GM12892 (cell line): ENCODE measurements around the gene MYH1.

Source experiments
- DNase-seq: peaks from one replicate; pipeline ENCODE4 v3.0.0; 2011; ENCODE audit not compliant: insufficient read length
- FAIRE-seq: peaks from 2 replicates; lab custom pipeline; 2011; peaks lifted over from hg19 to GRCh38; lab: Jason Lieb, UNC
- POLR2A ChIP-seq: IDR thresholded peaks from 2 replicates; pipeline ENCODE4 v1.6.1; 2011; ENCODE audit warnings: low read depth, low read length, control low read depth
- POLR2AphosphoS5 ChIP-seq: IDR thresholded peaks from 2 replicates; pipeline ENCODE4 v1.6.1; 2011; ENCODE audit warnings: low read depth, low read length, control low read depth
- TAF1 ChIP-seq: IDR thresholded peaks from 2 replicates; pipeline ENCODE4 v1.6.1; 2011; ENCODE audit warnings: low read depth, mild to moderate bottlenecking, control low read depth, low read length, borderline replicate concordance

MYH1 gene

GRCh38 chr17:10463402-10463801 lies 54.9 kb downstream of the MYH1 start:
- DNase-seq (no peak), FAIRE-seq (no peak)
- TF ChIP-seq TAF1: no peak
- no peak for TF ChIP-seq POLR2AphosphoS5

DNA sequence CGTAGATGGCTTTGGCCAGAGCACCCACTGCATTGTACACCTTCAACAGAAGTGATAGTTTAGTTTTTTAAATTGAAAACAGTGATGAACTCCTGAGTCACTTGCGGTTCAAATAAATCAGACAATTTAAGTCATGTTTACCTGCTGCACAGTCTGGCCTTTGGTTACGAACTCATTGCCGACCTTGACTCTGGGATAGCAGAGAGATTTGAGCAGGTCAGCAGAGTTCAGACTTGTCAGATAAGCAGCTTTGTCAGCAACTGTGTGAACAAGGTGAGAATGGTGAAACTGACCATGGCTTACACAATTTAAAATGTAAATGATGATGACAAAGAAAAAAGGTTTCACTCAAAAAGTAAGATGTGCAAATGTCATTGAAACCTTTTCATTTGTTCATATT lies 58.3 kb downstream of the MYH1 start:
- FAIRE-seq: no peak
- DNase-seq: no peak
- TF ChIP-seq TAF1: no peak
- TF ChIP-seq POLR2A: no peak
- TF ChIP-seq POLR2AphosphoS5: no peak

GRCh38 chr17:10458701-10459100 lies 59.6 kb downstream of the MYH1 start:
- FAIRE-seq (no peak), DNase-seq (no peak)
- no peak for TF ChIP-seq POLR2A

GRCh38 chr17:10457952-10458351 lies 60.4 kb downstream of the MYH1 start:
- FAIRE-seq: no peak
- no peak for DNase-seq
- no peak for TF ChIP-seq POLR2AphosphoS5
- TF ChIP-seq TAF1: no peak
- TF ChIP-seq POLR2A: no peak

DNA sequence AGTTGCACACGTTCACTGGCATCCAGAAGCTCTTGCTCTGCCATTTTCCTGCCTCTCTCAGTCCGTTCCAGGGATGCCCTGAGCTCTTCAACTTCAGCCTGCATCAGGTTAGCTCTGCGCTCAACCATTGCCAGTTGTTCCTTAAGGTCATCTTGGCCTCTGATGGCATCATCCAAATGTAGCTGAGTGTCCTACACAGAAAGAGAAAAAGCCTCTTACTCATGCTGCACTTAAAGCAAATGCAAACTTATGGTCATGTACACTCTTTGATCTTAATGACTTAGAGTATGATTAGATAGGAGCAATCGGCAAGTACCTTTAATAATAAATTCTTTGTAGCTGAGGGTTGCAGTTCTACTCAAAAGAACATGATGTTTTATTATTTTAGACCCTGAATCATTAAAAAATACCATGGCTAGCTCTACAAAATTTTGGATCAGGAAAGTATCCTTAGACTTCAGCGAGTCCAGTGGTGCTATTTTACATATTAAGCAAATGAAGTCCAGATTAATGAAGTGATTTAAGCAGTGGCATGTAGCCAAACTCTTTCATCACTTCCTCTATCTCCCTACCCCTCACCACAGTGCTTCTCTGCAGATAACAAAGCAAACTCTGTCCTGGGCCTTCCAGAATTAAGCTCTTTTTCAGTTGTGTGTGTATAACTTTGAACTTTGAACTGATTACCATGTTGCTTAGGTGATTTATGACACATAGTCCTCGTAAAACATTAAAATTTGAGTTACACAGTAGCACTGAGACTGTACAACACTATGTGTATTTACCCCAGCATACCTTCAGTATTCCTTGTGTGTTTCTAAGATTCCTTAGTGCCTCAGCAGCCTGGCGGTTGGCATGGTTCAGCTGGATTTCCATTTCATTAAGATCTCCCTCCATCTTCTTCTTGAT lies 71.1 kb downstream of the MYH1 start:
- FAIRE-seq: no peak
- no peak for TF ChIP-seq POLR2A
- TF ChIP-seq TAF1: no peak
- no peak for DNase-seq
